Heart left ventricle (tissue), 16 donors: ENCODE data around the gene COPZ1. TPM values are rescaled to one million over a fixed set of nuclear protein-coding genes. Genes with fewer than 3 reads are reported as not detected.

Source experiments
- ATAC-seq, 4 donors: fragments of 200-7000 bp; cut with Tn5 transposase; one replicate each; pipeline ENCODE4 v1.9.1; 2020 to 2022; ENCODE audit warnings: moderate library complexity in 4 of 4, mild to moderate bottlenecking in 3 of 4, moderate number of reproducible peaks in 1 of 4
- DNase-seq, 5 donors: peaks; one replicate each; pipeline ENCODE4 v3.0.0-alpha.2; 2020
- H3K27ac ChIP-seq, 12 donors: fragments of 200-600 bp; sonication (generic) in 4 of 12; one replicate each; pipeline versions ENCODE4 v1.5.0 to v1.8.0; 2016 to 2022; ENCODE audit warnings: mild to moderate bottlenecking in 2 of 12
- H3K27me3 ChIP-seq, 9 donors: fragments of 200-600 bp; sonication (generic) in 2 of 9; one replicate each; pipeline versions ENCODE4 v1.5.1 to v1.8.0; 2016 to 2022; ENCODE audit warnings: mild to moderate bottlenecking in 3 of 9
- H3K36me3 ChIP-seq, 9 donors: fragments of 200-600 bp; sonication (generic) in 2 of 9; one replicate each; pipeline versions ENCODE4 v1.5.0 to v1.8.0; 2018 to 2022; ENCODE audit warnings: mild to moderate bottlenecking in 2 of 9
- H3K4me1 ChIP-seq, 12 donors: fragments of 200-600 bp; sonication (generic) in 4 of 12; one replicate each; pipeline versions ENCODE4 v1.5.0 to v1.8.0; 2016 to 2022; ENCODE audit warnings: mild to moderate bottlenecking in 3 of 12
- H3K4me3 ChIP-seq, 12 donors: fragments of 200-600 bp; sonication (generic) in 4 of 12; one replicate each; pipeline versions ENCODE4 v1.5.0 to v1.8.0; 2017 to 2022; ENCODE audit warnings: mild to moderate bottlenecking in 9 of 12, moderate library complexity in 4 of 12
- H3K9me3 ChIP-seq, 12 donors: fragments of 200-600 bp; sonication (generic) in 4 of 12; one replicate each; pipeline versions ENCODE4 v1.5.0 to v1.8.0; 2016 to 2022; ENCODE audit warnings: mild to moderate bottlenecking in 1 of 12
- POLR2A ChIP-seq, 2 donors: fragments of 450-650 bp; IDR thresholded peaks; one replicate each; pipeline ENCODE4 v1.6.1; 2017; ENCODE audit warnings: antibody characterized with exemption in 2 of 2, mild to moderate bottlenecking in 2 of 2, moderate library complexity in 2 of 2
- whole genome bisulfite sequencing, 4 donors: extraction: QIAGEN DNeasy Blood & Tissue Kit in 2 of 4; methylation state at CpG; one replicate each; pipeline versions ENCODE4 v1.1.5 to v1.1.7; 2013 to 2018; 5-methylcytosine and 5-hydroxymethylcytosine counted together
- intact Hi-C, 10 donors: fragments of 100-400 bp; cut with DNase I; formaldehyde crosslinking; loops; one replicate each; pipeline versions ENCODE4 v1.11.1 to v1.14.2; 2022
- polyA plus RNA-seq, 2 donors: library from polyadenylated mRNA; stranded (reverse); fragments of 200-250 nt; gene quantifications; one replicate each; pipeline ENCODE4 v1.2.3, GENCODE V29; 2013
- total RNA-seq, 9 donors: library from RNA; depleted of rRNA in 2 of 9; stranded (reverse); fragments of >200 nt in 2 of 9; fragmentation: NEBNext Ultra II Directional in 3 of 9; extraction: Animal tissue kit (Norgen Biotek cat#: 25700) in 3 of 9; gene quantifications; one replicate each; pipeline versions ENCODE4 v1.1.0 to v1.2.4, GENCODE V29; 2016 to 2023
- TF ChIP-seq, protein P1 (sequence below), 12 donors: fragments of 200-600 bp; sonication (generic) in 4 of 12; IDR thresholded peaks; one replicate each; pipeline versions ENCODE4 v1.5.0 to v1.8.0; 2018 to 2022; ENCODE audit warnings: antibody characterized with exemption in 12 of 12, mild to moderate bottlenecking in 5 of 12
- donor health status: ischemic (EF 13 %, LVEDD 7.1; RV severe dilation, severe dysfunction).
- donor health status: healthy with polysubstance abuse.
- donor health status: DM: no; HTN: yes; CAD: no.
- donor health status: DM: no; HTN: no; CAD: no.
- donor health status: ischemic (EF 25% LVEDD 6.9; RV normal size, moderate dysfunction).
- donor health status: ischemic (EF 25% LVEDD 5.7; RV mildly dilated, moderate dysfunction).
- donor health status: healthy.
- donor health status: DM: yes; HTN: yes; CAD: no.
- donor health status: ischemic (EF 35%, LVEDD 5.7; RV mildly dilated, moderate dysfunction).
- donor health status: nonischemic (EF 11% LVEDD 7.7; RV severe dilation, severe dysfunction).
- donor health status: DM: yes; HTN: yes; CAD: no.
- donor health status: PGD.
- donor health status: ischemic (EF 29% LVEDD 5.4; RV normal size, mild dysfunction).
- donor health status: nonischemic (EF 23%, LVEDD 6.1; RV moderate dilation, normal function).

Gene COPZ1
- total and polyA plus RNA-seq, 11 donors, result 77.3 to 146 (median 125) TPM

- no peak for ATAC-seq
- no peaks in the 10 kb centered on the region for H3K9me3 ChIP-seq
- TF ChIP-seq POLR2A (IDR thresholded peaks at IDR 0.05), result no peak
- TF ChIP-seq, protein P1, sequence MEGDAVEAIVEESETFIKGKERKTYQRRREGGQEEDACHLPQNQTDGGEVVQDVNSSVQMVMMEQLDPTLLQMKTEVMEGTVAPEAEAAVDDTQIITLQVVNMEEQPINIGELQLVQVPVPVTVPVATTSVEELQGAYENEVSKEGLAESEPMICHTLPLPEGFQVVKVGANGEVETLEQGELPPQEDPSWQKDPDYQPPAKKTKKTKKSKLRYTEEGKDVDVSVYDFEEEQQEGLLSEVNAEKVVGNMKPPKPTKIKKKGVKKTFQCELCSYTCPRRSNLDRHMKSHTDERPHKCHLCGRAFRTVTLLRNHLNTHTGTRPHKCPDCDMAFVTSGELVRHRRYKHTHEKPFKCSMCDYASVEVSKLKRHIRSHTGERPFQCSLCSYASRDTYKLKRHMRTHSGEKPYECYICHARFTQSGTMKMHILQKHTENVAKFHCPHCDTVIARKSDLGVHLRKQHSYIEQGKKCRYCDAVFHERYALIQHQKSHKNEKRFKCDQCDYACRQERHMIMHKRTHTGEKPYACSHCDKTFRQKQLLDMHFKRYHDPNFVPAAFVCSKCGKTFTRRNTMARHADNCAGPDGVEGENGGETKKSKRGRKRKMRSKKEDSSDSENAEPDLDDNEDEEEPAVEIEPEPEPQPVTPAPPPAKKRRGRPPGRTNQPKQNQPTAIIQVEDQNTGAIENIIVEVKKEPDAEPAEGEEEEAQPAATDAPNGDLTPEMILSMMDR (IDR thresholded peaks at IDR 0.05), result no peak
- no peak overlapping the region for H3K27ac ChIP-seq
- no peaks in the 10 kb centered on the region for H3K27me3 ChIP-seq
- intact Hi-C loops, result loop anchor here in 1 of 10 donors (10.0 kb wide), 1 partner anchor 65 kb away; the partner anchor contains the start of genes CBX5 and HNRNPA1
- peaks cover 3 to 77% (median 69%) of the 10 kb centered on the region in 9 donors for H3K36me3 ChIP-seq
- no peak overlapping the region for H3K4me3 ChIP-seq
- peaks cover 0 to 29% (median 10%) of the 10 kb centered on the region in 12 donors for H3K4me1 ChIP-seq
- no peak for DNase-seq
Measured at GRCh38 chr12:54349679-54350078, 24.7 kb downstream of the COPZ1 start.

- peak overlapping the region in 7 of 12 donors; percentile 13 to 87 (median 75) for H3K27ac ChIP-seq
- TF ChIP-seq, protein P1 (IDR thresholded peaks at IDR 0.05), result no peak
- no peak for TF ChIP-seq POLR2A (IDR thresholded peaks at IDR 0.05)
- WGBS, 4 donors, result 38 to 81% (median 64%) methylated on average over 3 of the region's 3 CpGs
- no peaks in the 10 kb centered on the region for H3K27me3 ChIP-seq
- no peak for DNase-seq
- no peaks in the 10 kb centered on the region for H3K9me3 ChIP-seq
- H3K4me1 ChIP-seq, result peaks cover 0 to 29% (median 10%) of the 10 kb centered on the region in 12 donors
- H3K4me3 ChIP-seq, result no peak overlapping the region
- intact Hi-C loops, result loop anchor here in 1 of 10 donors (10.0 kb wide), 1 partner anchor 66 kb away; the partner anchor contains the start of genes CBX5 and HNRNPA1
- peaks cover 3 to 67% (median 58%) of the 10 kb centered on the region in 9 donors for H3K36me3 ChIP-seq
- ATAC-seq, result no peak
Measured at GRCh38 chr12:54350743-54351142, 25.8 kb downstream of the COPZ1 start.

GRCh38 chr12:54351341-54351740, 26.4 kb downstream of the COPZ1 start:
- peak overlapping the region in 10 of 12 donors; percentile 31 to 87 (median 74) for H3K27ac ChIP-seq
- H3K4me3 ChIP-seq, result peak overlapping the region in 3 of 12 donors; percentile 40 to 52 (median 49)
- 59 to 73% (median 62%) methylated on average over 4 of the region's 4 CpGs for WGBS, 4 donors
- DNase-seq (no peak), ATAC-seq (no peak)
- H3K36me3 ChIP-seq, result peaks cover 3 to 61% (median 52%) of the 10 kb centered on the region in 9 donors
- TF ChIP-seq POLR2A (IDR thresholded peaks at IDR 0.05), result no peak
- TF ChIP-seq, protein P1 (IDR thresholded peaks at IDR 0.05), result no peak
- peaks cover 0 to 29% (median 10%) of the 10 kb centered on the region in 12 donors for H3K4me1 ChIP-seq
- H3K27me3 ChIP-seq, result no peaks in the 10 kb centered on the region
- intact Hi-C loops, result loop anchor here in 1 of 10 donors (10.0 kb wide), 1 partner anchor 67 kb away; the partner anchor contains the start of genes CBX5 and HNRNPA1
- no peaks in the 10 kb centered on the region for H3K9me3 ChIP-seq

DNA sequence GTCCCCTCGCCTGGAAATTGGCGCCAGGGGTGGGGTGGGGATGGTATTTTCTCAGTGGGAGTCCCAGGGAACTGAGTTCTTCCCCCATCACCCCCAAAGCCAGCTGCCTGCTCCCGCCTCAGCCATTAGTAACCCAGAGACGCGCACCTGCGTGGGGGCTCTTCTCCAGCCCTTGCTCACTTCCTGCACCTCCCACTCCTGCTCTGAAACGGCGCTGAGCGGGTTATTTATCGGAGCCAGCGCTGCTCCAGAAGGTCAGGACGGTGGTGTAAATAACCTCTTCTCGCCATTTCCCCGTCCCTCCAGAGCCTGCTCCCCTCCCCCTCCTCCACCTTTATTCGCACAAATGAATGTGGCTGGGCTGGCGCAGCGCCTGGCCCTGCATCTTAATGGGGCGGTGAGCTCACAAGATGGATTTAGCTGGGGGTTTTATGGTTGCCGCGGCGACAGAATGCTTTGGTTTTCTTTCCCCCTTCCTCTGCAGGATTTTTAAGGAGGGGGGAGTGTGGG, 27.1 kb downstream of the COPZ1 start:
- H3K27ac ChIP-seq, result peak overlapping the region in 11 of 12 donors; percentile 20 to 87 (median 74)
- peaks cover under 1 to 53% (median 45%) of the 10 kb centered on the region in 9 donors for H3K36me3 ChIP-seq
- intact Hi-C loops, result loop anchor here in 1 of 10 donors (10.0 kb wide), 1 partner anchor 67 kb away; the partner anchor contains the start of genes CBX5 and HNRNPA1
- peaks cover 0 to 29% (median 10%) of the 10 kb centered on the region in 12 donors for H3K4me1 ChIP-seq
- TF ChIP-seq, protein P1 (IDR thresholded peaks at IDR 0.05), result no peak
- TF ChIP-seq POLR2A (IDR thresholded peaks at IDR 0.05), result no peak
- no peaks in the 10 kb centered on the region for H3K27me3 ChIP-seq
- DNase-seq (peak; percentile 56 to 81 (median 74)), ATAC-seq (peak; percentile 64 to 87 (median 81))
- no peaks in the 10 kb centered on the region for H3K9me3 ChIP-seq
- peak overlapping the region in 9 of 12 donors; percentile 11 to 54 (median 41) for H3K4me3 ChIP-seq
- WGBS, 4 donors, result 10 to 28% (median 27%) methylated on average over 21 of the region's 21 CpGs
